A549 (cell line): ENCODE results near the gene LIPI.

Experiments
- CEBPB ChIP-seq, 2 experiments: fragments of >200 bp in 1 of 2; sonication (Bioruptor Twin) in 1 of 2; formaldehyde crosslinking in 1 of 2; IDR thresholded peaks; 2 replicates each; pipeline ENCODE4 v1.6.1; 2012 to 2016
- CTCF ChIP-seq: fragments of >200 bp; sonication (Bioruptor Twin); formaldehyde crosslinking; IDR thresholded peaks from 3 replicates; pipeline ENCODE4 v1.5.1; 2016
- JUNB ChIP-seq: fragments of >200 bp; sonication (Bioruptor Twin); formaldehyde crosslinking; IDR thresholded peaks from 2 replicates; pipeline ENCODE4 v1.6.1; 2016
- POLR2A ChIP-seq: IDR thresholded peaks from 2 replicates; pipeline ENCODE4 v1.6.1; 2012; ENCODE audit warnings: mild to moderate bottlenecking, low read length
- RNF2 ChIP-seq: fragments of 200-600 bp; sonication (generic); IDR thresholded peaks from 2 replicates; pipeline ENCODE4 v1.6.1; 2016; ENCODE audit warnings: low read depth, mild to moderate bottlenecking, antibody characterized with exemption, moderate library complexity, borderline replicate concordance
- SMC3 ChIP-seq: fragments of >200 bp; sonication (Bioruptor Twin); formaldehyde crosslinking; IDR thresholded peaks from 3 replicates; pipeline ENCODE4 v1.6.1; 2018; ENCODE audit warnings: inconsistent platforms

- TF ChIP-seq CTCF (no peak), POLR2A (no peak), CEBPB (IDR thresholded peaks at IDR 0.05) (no peak), JUNB (no peak), SMC3 (no peak), RNF2 (no peak)
These were observed 25.4 kb upstream of the LIPI start for GRCh38 chr21:14236180-14236579.
